PFSK-1 (cell line): ENCODE results near the gene ATXN7L3B. TPM values are rescaled to one million over a fixed set of nuclear protein-coding genes. Genes with fewer than 3 reads are reported as not detected.

Experiments
- FOXP2 ChIP-seq: optimal IDR thresholded peaks from 2 replicates; pipeline ENCODE3; 2011; ENCODE audit warnings: borderline replicate concordance, control low read depth, inconsistent platforms; ENCODE audit not compliant: insufficient read depth; ENCODE audit errors: extremely low read length, extremely low read depth
- POLR2AphosphoS5 ChIP-seq: IDR thresholded peaks from 2 replicates; pipeline ENCODE4 v1.6.1; 2012; ENCODE audit warnings: low read depth, mild to moderate bottlenecking, control low read depth, low read length, moderate library complexity
- SIN3A ChIP-seq: IDR thresholded peaks from 2 replicates; pipeline ENCODE4 v1.6.1; 2012; ENCODE audit warnings: mild to moderate bottlenecking, low read length, moderate library complexity, borderline replicate concordance; ENCODE audit not compliant: insufficient read depth
- TAF1 ChIP-seq: IDR thresholded peaks from 2 replicates; pipeline ENCODE4 v1.6.1; 2012; ENCODE audit warnings: low read length, control low read depth, borderline replicate concordance; ENCODE audit not compliant: insufficient read depth
- polyA plus RNA-seq: library from polyadenylated mRNA; unstranded; fragments of >200 nt; gene quantifications from one replicate; pipeline ENCODE4 v1.2.1, GENCODE V29; 2012; ENCODE audit warnings: low read depth, missing spikeins; ENCODE audit not compliant: insufficient read length
- TF ChIP-seq, protein P1 (sequence below), 2 experiments: IDR thresholded peaks; 2 replicates each; pipeline versions ENCODE4 v1.6.1 to v1.8.0; 2011 to 2012; ENCODE audit warnings: low read depth in 2 of 2, low read length in 2 of 2, control low read depth in 1 of 2, inconsistent platforms in 1 of 2, mild to moderate bottlenecking in 1 of 2, moderate library complexity in 1 of 2; ENCODE audit not compliant: insufficient read depth in 1 of 2

Gene ATXN7L3B, protein sequence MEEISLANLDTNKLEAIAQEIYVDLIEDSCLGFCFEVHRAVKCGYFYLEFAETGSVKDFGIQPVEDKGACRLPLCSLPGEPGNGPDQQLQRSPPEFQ
- polyA plus RNA-seq: 9.9 TPM

- peak; percentile 82 for TF ChIP-seq TAF1
- TF ChIP-seq, protein P1, sequence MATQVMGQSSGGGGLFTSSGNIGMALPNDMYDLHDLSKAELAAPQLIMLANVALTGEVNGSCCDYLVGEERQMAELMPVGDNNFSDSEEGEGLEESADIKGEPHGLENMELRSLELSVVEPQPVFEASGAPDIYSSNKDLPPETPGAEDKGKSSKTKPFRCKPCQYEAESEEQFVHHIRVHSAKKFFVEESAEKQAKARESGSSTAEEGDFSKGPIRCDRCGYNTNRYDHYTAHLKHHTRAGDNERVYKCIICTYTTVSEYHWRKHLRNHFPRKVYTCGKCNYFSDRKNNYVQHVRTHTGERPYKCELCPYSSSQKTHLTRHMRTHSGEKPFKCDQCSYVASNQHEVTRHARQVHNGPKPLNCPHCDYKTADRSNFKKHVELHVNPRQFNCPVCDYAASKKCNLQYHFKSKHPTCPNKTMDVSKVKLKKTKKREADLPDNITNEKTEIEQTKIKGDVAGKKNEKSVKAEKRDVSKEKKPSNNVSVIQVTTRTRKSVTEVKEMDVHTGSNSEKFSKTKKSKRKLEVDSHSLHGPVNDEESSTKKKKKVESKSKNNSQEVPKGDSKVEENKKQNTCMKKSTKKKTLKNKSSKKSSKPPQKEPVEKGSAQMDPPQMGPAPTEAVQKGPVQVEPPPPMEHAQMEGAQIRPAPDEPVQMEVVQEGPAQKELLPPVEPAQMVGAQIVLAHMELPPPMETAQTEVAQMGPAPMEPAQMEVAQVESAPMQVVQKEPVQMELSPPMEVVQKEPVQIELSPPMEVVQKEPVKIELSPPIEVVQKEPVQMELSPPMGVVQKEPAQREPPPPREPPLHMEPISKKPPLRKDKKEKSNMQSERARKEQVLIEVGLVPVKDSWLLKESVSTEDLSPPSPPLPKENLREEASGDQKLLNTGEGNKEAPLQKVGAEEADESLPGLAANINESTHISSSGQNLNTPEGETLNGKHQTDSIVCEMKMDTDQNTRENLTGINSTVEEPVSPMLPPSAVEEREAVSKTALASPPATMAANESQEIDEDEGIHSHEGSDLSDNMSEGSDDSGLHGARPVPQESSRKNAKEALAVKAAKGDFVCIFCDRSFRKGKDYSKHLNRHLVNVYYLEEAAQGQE (IDR thresholded peaks at IDR 0.05; ENCODE audit: insufficient read depth in 1 of 2, low read depth in 2 of 2, low read length in 2 of 2): no peak
- no peak; the same call in 1 of the 2 replicates for TF ChIP-seq SIN3A
- peak; percentile 83; the same call in 1 of the 2 replicates for TF ChIP-seq POLR2AphosphoS5
Measured at GRCh38 chr12:74537707-74538385, at the start of gene ATXN7L3B. Gene ATXN7L3B (plus strand): TSS chr12:74537835. CDS start chr12:74538113, 278 bp downstream.

DNA sequence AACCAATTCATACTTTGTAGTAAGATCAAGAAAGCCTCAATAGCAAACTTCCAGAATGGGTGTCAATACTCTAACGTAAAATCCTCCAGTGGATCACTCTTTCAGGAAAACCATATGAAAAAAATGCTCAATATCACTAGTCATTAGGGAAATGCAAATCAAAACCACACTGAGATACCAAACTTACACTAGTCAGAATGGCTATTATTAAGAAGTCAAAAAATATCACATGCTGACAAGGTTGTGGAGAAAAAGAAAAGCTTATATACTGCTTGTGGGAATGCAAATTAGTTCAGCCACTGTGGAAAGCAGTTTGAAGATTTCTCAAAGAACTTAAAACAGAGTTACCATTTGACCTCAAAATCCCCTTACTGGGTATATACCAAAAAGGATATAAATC, 49.5 kb upstream of the ATXN7L3B start:
- TF ChIP-seq SIN3A (no peak), POLR2AphosphoS5 (no peak), TAF1 (no peak), FOXP2 (no peak)
- TF ChIP-seq, protein P1 (IDR thresholded peaks at IDR 0.05; ENCODE audit: insufficient read depth in 1 of 2, low read depth in 2 of 2, low read length in 2 of 2): no peak

DNA sequence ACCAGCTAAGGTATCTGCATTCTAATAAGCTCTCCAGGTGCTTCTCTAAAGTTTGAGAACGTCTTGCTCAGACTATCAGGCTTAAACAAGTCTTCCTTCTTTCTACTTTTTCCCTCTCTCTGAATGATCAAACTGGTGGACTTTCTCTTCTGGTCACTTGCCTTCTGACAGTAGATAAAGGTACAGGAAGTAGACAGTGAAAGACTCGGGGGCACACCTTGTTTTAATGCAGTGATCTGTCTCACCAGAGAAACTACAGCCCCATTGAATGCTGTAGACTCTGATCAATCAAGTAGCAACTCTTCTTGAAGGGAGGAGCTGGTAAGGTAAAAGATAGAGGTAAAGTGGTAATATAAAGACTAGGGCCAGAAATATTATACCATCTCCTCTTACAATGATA, 48.1 kb upstream of the ATXN7L3B start:
- TF ChIP-seq SIN3A (no peak), TAF1 (no peak), FOXP2 (no peak), POLR2AphosphoS5 (no peak)
- TF ChIP-seq, protein P1 (IDR thresholded peaks at IDR 0.05; ENCODE audit: insufficient read depth in 1 of 2, low read depth in 2 of 2, low read length in 2 of 2): no peak

GRCh38 chr12:74490390-74491064, 47.1 kb upstream of the ATXN7L3B start:
- TF ChIP-seq FOXP2 (no peak), POLR2AphosphoS5 (no peak), SIN3A (no peak), TAF1 (no peak)
- TF ChIP-seq, protein P1 (IDR thresholded peaks at IDR 0.05; ENCODE audit: insufficient read depth in 1 of 2, low read depth in 2 of 2, low read length in 2 of 2): no peak
